Hepatocyte (in vitro differentiated cells): ENCODE measurements around the gene MVB12B. TPM values are rescaled to one million over a fixed set of nuclear protein-coding genes. Genes with fewer than 3 reads are reported as not detected.

ENCODE experiments used
- DNase-seq: peaks from one replicate; pipeline ENCODE4 v3.0.0-alpha.2; 2016; ENCODE audit warnings: low spot score
- H2AFZ ChIP-seq: fragments of 200-600 bp; sonication (generic); 2 replicates; pipeline ENCODE4 v1.6.0; 2016; ENCODE audit warnings: antibody characterized with exemption, mild to moderate bottlenecking
- H3K27ac ChIP-seq: fragments of 200-600 bp; sonication (generic); 2 replicates; pipeline ENCODE4 v1.5.1; 2016; ENCODE audit warnings: mild to moderate bottlenecking
- H3K27me3 ChIP-seq: fragments of 200-600 bp; sonication (generic); 2 replicates; pipeline ENCODE4 v1.6.1; 2016
- H3K36me3 ChIP-seq: fragments of 200-600 bp; sonication (generic); replicated peaks from 2 replicates; pipeline ENCODE4 v1.5.1; 2016; ENCODE audit warnings: low read depth; ENCODE audit not compliant: insufficient read depth
- H3K4me1 ChIP-seq: fragments of 200-600 bp; sonication (generic); 2 replicates; pipeline ENCODE4 v1.5.1; 2016; ENCODE audit warnings: mild to moderate bottlenecking, moderate library complexity; ENCODE audit not compliant: insufficient read depth
- H3K4me2 ChIP-seq: fragments of 200-600 bp; sonication (generic); 2 replicates; pipeline ENCODE4 v1.6.0; 2016
- H3K4me3 ChIP-seq: fragments of 200-600 bp; sonication (generic); 2 replicates; pipeline ENCODE4 v1.5.1; 2016; ENCODE audit warnings: mild to moderate bottlenecking
- H3K79me2 ChIP-seq: fragments of 200-600 bp; sonication (generic); 2 replicates; pipeline ENCODE4 v1.6.0; 2017; ENCODE audit warnings: mild to moderate bottlenecking
- H3K9me2 ChIP-seq: fragments of 200-600 bp; sonication (generic); replicated peaks from 2 replicates; pipeline ENCODE4 v1.6.0; 2017; ENCODE audit warnings: mild to moderate bottlenecking; ENCODE audit not compliant: insufficient read depth
- H3K9me3 ChIP-seq: fragments of 200-600 bp; sonication (generic); 2 replicates; pipeline ENCODE4 v1.5.1; 2016; ENCODE audit warnings: low read depth, mild to moderate bottlenecking
- H4K20me1 ChIP-seq: fragments of 200-600 bp; sonication (generic); 2 replicates; pipeline ENCODE4 v1.6.0; 2016; ENCODE audit warnings: mild to moderate bottlenecking; ENCODE audit not compliant: insufficient read depth, poor library complexity, severe bottlenecking
- CTCF ChIP-seq: fragments of 200-600 bp; sonication (generic); IDR thresholded peaks from 2 replicates; pipeline ENCODE4 v1.5.1; 2016; ENCODE audit warnings: antibody characterized with exemption, mild to moderate bottlenecking; ENCODE audit not compliant: poor library complexity
- EZH2 ChIP-seq: fragments of 200-600 bp; sonication (generic); IDR thresholded peaks from 2 replicates; pipeline ENCODE4 v1.6.1; 2016; ENCODE audit warnings: antibody characterized with exemption, mild to moderate bottlenecking, borderline replicate concordance
- EZH2phosphoT487 ChIP-seq: fragments of 200-600 bp; sonication (generic); IDR thresholded peaks from one replicate; pipeline ENCODE4 v1.6.1; 2018; ENCODE audit warnings: antibody characterized with exemption, mild to moderate bottlenecking, low read depth, moderate library complexity; ENCODE audit not compliant: unreplicated experiment, severe bottlenecking
- WGBS: methylation state at CpG from one replicate; pipeline ENCODE4 v1.1.6; 2016; ENCODE audit warnings: low lambda C conversion rate; ENCODE audit errors: missing lambda C conversion rate; 5-methylcytosine and 5-hydroxymethylcytosine counted together
- polyA plus RNA-seq: library from polyadenylated mRNA; unstranded; fragments of >200 nt; fragmentation: Nextera tagmentation; extraction: Ambion mirVana; gene quantifications from 2 replicates; pipeline ENCODE4 v1.2.1, GENCODE V29; 2016
- total RNA-seq: library from RNA; depleted of rRNA; stranded (reverse); fragments of >200 nt; gene quantifications from 2 replicates; pipeline ENCODE4 v1.2.3, GENCODE V29; 2014

Gene MVB12B
- total and polyA plus RNA-seq, 2 experiments from 2014 or later = 11.8 to 12.1 TPM

DNA sequence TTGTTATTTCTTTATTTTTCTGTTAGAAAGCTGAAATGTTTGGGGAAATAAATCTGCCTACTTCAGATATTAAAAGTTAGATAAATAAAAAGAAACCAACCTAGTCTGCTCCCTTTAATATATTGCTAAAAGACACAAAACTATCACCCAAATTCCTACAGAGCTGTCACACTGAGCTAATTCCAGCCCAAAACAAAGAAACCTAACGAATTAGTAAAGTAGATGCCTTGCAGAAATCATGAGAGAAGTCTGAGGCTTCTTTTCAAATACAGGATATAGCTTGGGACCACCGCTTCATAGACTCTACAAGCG lies 164.9 kb downstream of the MVB12B start:
- TF ChIP-seq EZH2phosphoT487 (no peak), EZH2 (no peak), CTCF (no peak)
- Histone ChIP-seq H3K79me2 (no peaks in the 10 kb centered on the region), H3K27ac (no peak overlapping the region), H3K4me2 (no peak overlapping the region), H3K4me1 (no peaks in the 10 kb centered on the region), H3K36me3 (no peaks in the 10 kb centered on the region), H2AFZ (no peak overlapping the region), H3K4me3 (no peak overlapping the region), H3K9me3 (no peaks in the 10 kb centered on the region), H3K27me3 (no peaks in the 10 kb centered on the region), H4K20me1 (no peaks in the 10 kb centered on the region), H3K9me2 (no peaks in the 10 kb centered on the region)
- WGBS = 66% methylated on average over 3 of the region's 3 CpGs
- DNase-seq = no peak

- Histone ChIP-seq H2AFZ (no peak overlapping the region), H3K36me3 (no peaks in the 10 kb centered on the region), H3K4me1 (no peaks in the 10 kb centered on the region), H3K4me2 (no peak overlapping the region), H3K27me3 (no peaks in the 10 kb centered on the region), H4K20me1 (no peaks in the 10 kb centered on the region), H3K79me2 (no peaks in the 10 kb centered on the region), H3K4me3 (no peak overlapping the region), H3K27ac (no peak overlapping the region), H3K9me3 (no peaks in the 10 kb centered on the region), H3K9me2 (no peaks in the 10 kb centered on the region)
- TF ChIP-seq EZH2phosphoT487 (no peak), CTCF (no peak), EZH2 (no peak)
- no peak for DNase-seq
- 88% methylated on average over 10 of the region's 10 CpGs for WGBS
Observed at GRCh38 chr9:126491949-126492348, 165.3 kb downstream of the MVB12B start.

- Histone ChIP-seq H4K20me1 (no peaks in the 10 kb centered on the region), H3K4me1 (no peaks in the 10 kb centered on the region), H2AFZ (no peak overlapping the region), H3K4me3 (no peak overlapping the region), H3K36me3 (no peaks in the 10 kb centered on the region), H3K9me2 (no peaks in the 10 kb centered on the region), H3K79me2 (no peaks in the 10 kb centered on the region), H3K27me3 (no peaks in the 10 kb centered on the region), H3K27ac (no peak overlapping the region), H3K9me3 (no peaks in the 10 kb centered on the region), H3K4me2 (no peak overlapping the region)
- 94% methylated on average over 6 of the region's 6 CpGs for WGBS
- TF ChIP-seq EZH2 (no peak), CTCF (no peak), EZH2phosphoT487 (no peak)
- DNase-seq = no peak
Observed at GRCh38 chr9:126494264-126494663, 167.6 kb downstream of the MVB12B start.

GRCh38 chr9:126494746-126495145 lies 168.1 kb downstream of the MVB12B start:
- Histone ChIP-seq H3K4me3 (no peak overlapping the region), H2AFZ (no peak overlapping the region), H3K4me1 (peaks cover 3% of the 10 kb centered on the region), H3K27ac (no peak overlapping the region), H4K20me1 (peaks cover 2% of the 10 kb centered on the region), H3K79me2 (no peaks in the 10 kb centered on the region), H3K9me3 (no peaks in the 10 kb centered on the region), H3K36me3 (no peaks in the 10 kb centered on the region), H3K27me3 (peaks cover 2% of the 10 kb centered on the region), H3K9me2 (no peaks in the 10 kb centered on the region), H3K4me2 (no peak overlapping the region)
- WGBS = 69% methylated on average over 1 of the region's 1 CpG
- no peak for TF ChIP-seq EZH2phosphoT487
- no peak for TF ChIP-seq CTCF
- TF ChIP-seq EZH2 = no peak
- no peak for DNase-seq
